ENCODE measurements around the gene RASL12.

The RASL12 gene, protein sequence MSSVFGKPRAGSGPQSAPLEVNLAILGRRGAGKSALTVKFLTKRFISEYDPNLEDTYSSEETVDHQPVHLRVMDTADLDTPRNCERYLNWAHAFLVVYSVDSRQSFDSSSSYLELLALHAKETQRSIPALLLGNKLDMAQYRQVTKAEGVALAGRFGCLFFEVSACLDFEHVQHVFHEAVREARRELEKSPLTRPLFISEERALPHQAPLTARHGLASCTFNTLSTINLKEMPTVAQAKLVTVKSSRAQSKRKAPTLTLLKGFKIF

DNA sequence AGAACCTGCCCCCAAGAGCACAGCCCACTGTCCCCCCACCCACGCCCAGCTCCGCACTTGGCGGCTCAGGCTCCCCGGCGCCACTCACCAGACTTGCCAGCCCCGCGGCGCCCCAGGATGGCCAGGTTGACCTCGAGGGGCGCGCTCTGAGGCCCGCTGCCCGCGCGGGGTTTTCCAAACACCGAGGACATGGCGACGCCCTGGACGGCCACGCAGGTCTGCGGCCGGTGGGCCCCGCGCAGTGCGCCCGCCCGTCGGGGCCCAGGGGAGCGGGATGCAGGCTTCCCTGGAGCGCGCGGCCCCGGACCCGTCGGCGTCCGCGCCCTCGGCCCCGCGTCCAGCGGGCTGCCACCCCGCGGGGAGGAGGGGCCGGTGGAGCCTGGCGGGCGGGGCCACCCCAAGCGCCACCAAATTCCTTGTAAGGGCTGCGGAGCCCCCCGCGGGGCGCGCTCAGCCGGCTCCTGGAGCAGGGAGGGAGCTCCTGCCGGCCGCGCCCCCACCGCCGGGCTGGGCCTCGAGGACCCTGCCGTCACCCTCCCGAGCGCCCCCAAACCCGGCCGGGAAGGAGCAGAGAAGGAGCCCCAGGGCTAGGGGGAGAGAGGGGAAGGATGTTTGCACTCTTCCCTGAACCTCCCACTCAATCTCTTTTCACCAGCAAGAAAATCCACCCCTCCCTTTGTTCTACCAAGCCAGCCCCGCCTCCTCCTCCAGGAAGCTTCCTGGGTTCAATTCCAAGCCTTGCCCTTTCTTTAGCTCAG lies at the start of gene RASL12:
Gene RASL12 (minus strand): TSS at position 347 of the 758 bp plus-strand sequence. CDS start 156 bp downstream, at position 191.
- POLR2A ChIA-PET = no interaction called here
- DNase-seq (ENCODE audit: extremely low spot score) = no peak
- TF ChIP-seq, protein P1, sequence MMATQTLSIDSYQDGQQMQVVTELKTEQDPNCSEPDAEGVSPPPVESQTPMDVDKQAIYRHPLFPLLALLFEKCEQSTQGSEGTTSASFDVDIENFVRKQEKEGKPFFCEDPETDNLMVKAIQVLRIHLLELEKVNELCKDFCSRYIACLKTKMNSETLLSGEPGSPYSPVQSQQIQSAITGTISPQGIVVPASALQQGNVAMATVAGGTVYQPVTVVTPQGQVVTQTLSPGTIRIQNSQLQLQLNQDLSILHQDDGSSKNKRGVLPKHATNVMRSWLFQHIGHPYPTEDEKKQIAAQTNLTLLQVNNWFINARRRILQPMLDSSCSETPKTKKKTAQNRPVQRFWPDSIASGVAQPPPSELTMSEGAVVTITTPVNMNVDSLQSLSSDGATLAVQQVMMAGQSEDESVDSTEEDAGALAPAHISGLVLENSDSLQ (IDR thresholded peaks at IDR 0.05) = no peak
- TF ChIP-seq LEF1 (IDR thresholded peaks at IDR 0.05; ENCODE audit: borderline replicate concordance) (no peak), ZNF384 (IDR thresholded peaks at IDR 0.05) (no peak), NFRKB (IDR thresholded peaks at IDR 0.05) (no peak), HDGF (IDR thresholded peaks at IDR 0.05; ENCODE audit: borderline replicate concordance) (no peak), FOXA1 (IDR thresholded peaks at IDR 0.05) (no peak), CTBP1 (IDR thresholded peaks at IDR 0.05; ENCODE audit: borderline replicate concordance) (no peak), FOXM1 (IDR thresholded peaks at IDR 0.05; ENCODE audit: borderline replicate concordance) (no peak), ELF4 (IDR thresholded peaks at IDR 0.05) (no peak), ARNT (IDR thresholded peaks at IDR 0.05) (no peak), SUZ12 (IDR thresholded peaks at IDR 0.05) (no peak), BHLHE40 (IDR thresholded peaks at IDR 0.05; ENCODE audit: borderline replicate concordance) (no peak), L3MBTL2 (conservative IDR thresholded peaks at IDR 0.05) (no peak), FOXK2 (IDR thresholded peaks at IDR 0.05) (no peak), SP1 (IDR thresholded peaks at IDR 0.05) (no peak), TARDBP (IDR thresholded peaks at IDR 0.05) (no peak)
- CTCF ChIA-PET = no interaction called here

GRCh38 chr15:65115542-65115941 lies 47.8 kb upstream of the RASL12 start:
- no peak for DNase-seq (ENCODE audit: extremely low spot score)
- ChIA-PET CTCF (interaction anchor here (2.3 kb wide), 1 partner anchor 14 kb away, joined by 10 read pairs; no protein-coding TSS in a partner anchor), POLR2A (no interaction called here)
- TF ChIP-seq FOXM1 (IDR thresholded peaks at IDR 0.05; ENCODE audit: borderline replicate concordance) = no peak
- TF ChIP-seq SUZ12 (IDR thresholded peaks at IDR 0.05) = no peak
- TF ChIP-seq, protein P1 (IDR thresholded peaks at IDR 0.05) = no peak
- TF ChIP-seq ARNT (IDR thresholded peaks at IDR 0.05) = no peak
- no peak for TF ChIP-seq HDGF (IDR thresholded peaks at IDR 0.05; ENCODE audit: borderline replicate concordance)
- no peak for TF ChIP-seq CTBP1 (IDR thresholded peaks at IDR 0.05; ENCODE audit: borderline replicate concordance)
- TF ChIP-seq FOXK2 (IDR thresholded peaks at IDR 0.05) = no peak
- TF ChIP-seq SP1 (IDR thresholded peaks at IDR 0.05) = no peak
- no peak for TF ChIP-seq ELF4 (IDR thresholded peaks at IDR 0.05)
- TF ChIP-seq NFRKB (IDR thresholded peaks at IDR 0.05) = no peak

- TF ChIP-seq CTBP1 (IDR thresholded peaks at IDR 0.05; ENCODE audit: borderline replicate concordance) = no peak
- no peak for TF ChIP-seq SP1 (IDR thresholded peaks at IDR 0.05)
- TF ChIP-seq HDGF (IDR thresholded peaks at IDR 0.05; ENCODE audit: borderline replicate concordance) = no peak
- no peak for TF ChIP-seq TARDBP (IDR thresholded peaks at IDR 0.05)
- TF ChIP-seq ELF4 (IDR thresholded peaks at IDR 0.05) = no peak
- TF ChIP-seq, protein P1 (IDR thresholded peaks at IDR 0.05) = no peak
- no peak for TF ChIP-seq ZNF384 (IDR thresholded peaks at IDR 0.05)
- no peak for TF ChIP-seq LEF1 (IDR thresholded peaks at IDR 0.05; ENCODE audit: borderline replicate concordance)
- no peak for TF ChIP-seq FOXK2 (IDR thresholded peaks at IDR 0.05)
- TF ChIP-seq NFRKB (IDR thresholded peaks at IDR 0.05) = no peak
- TF ChIP-seq FOXM1 (IDR thresholded peaks at IDR 0.05; ENCODE audit: borderline replicate concordance) = no peak
- no peak for TF ChIP-seq BHLHE40 (IDR thresholded peaks at IDR 0.05; ENCODE audit: borderline replicate concordance)
- no peak for TF ChIP-seq ARNT (IDR thresholded peaks at IDR 0.05)
- no peak for TF ChIP-seq SUZ12 (IDR thresholded peaks at IDR 0.05)
- no peak for TF ChIP-seq FOXA1 (IDR thresholded peaks at IDR 0.05)
- ChIA-PET POLR2A (no interaction called here), CTCF (interaction anchor here (2.3 kb wide), 1 partner anchor 13 kb away, joined by 10 read pairs; no protein-coding TSS in a partner anchor)
- DNase-seq (ENCODE audit: extremely low spot score) = no peak
Observed at GRCh38 chr15:65115086-65115485, 47.3 kb upstream of the RASL12 start, which contains the start of gene UBAP1L. UBAP1L (minus strand) TSS chr15:65115200; CDS start chr15:65106215, 8,985 bp downstream.

- ChIA-PET POLR2A (interaction anchor here (1.2 to 1.4 kb wide), 2 partner anchors 23 to 194 kb away, joined by 4 read pairs; partner anchors contain the start of genes PDCD7 and RNU5B-1), CTCF (interaction anchor here (0.7 to 0.8 kb wide), 2 partner anchors 9 to 383 kb away, joined by 4 to 5 read pairs; no protein-coding TSS in a partner anchor)
Observed at GRCh38 chr15:65110676-65111292, 43.0 kb upstream of the RASL12 start.

More at GRCh38 chr15:65110676-65111292, 43.0 kb upstream of the RASL12 start:
- TF ChIP-seq FOXA1 (IDR thresholded peaks at IDR 0.05) = no peak
- TF ChIP-seq ELF4 (IDR thresholded peaks at IDR 0.05) = no peak
- TF ChIP-seq SUZ12 (IDR thresholded peaks at IDR 0.05) = no peak
- no peak for TF ChIP-seq HDGF (IDR thresholded peaks at IDR 0.05; ENCODE audit: borderline replicate concordance)
- TF ChIP-seq LEF1 (IDR thresholded peaks at IDR 0.05; ENCODE audit: borderline replicate concordance) = no peak
- no peak for TF ChIP-seq TARDBP (IDR thresholded peaks at IDR 0.05)
- TF ChIP-seq SP1 (IDR thresholded peaks at IDR 0.05) = no peak
- TF ChIP-seq CTBP1 (IDR thresholded peaks at IDR 0.05; ENCODE audit: borderline replicate concordance) = no peak
- TF ChIP-seq NFRKB (IDR thresholded peaks at IDR 0.05) = no peak
- TF ChIP-seq BHLHE40 (IDR thresholded peaks at IDR 0.05; ENCODE audit: borderline replicate concordance) = no peak
- no peak for TF ChIP-seq ZNF384 (IDR thresholded peaks at IDR 0.05)
- no peak for TF ChIP-seq FOXK2 (IDR thresholded peaks at IDR 0.05)
- TF ChIP-seq, protein P1 (IDR thresholded peaks at IDR 0.05) = no peak
- no peak for TF ChIP-seq L3MBTL2 (conservative IDR thresholded peaks at IDR 0.05)
- TF ChIP-seq FOXM1 (IDR thresholded peaks at IDR 0.05; ENCODE audit: borderline replicate concordance) = no peak
- TF ChIP-seq ARNT (IDR thresholded peaks at IDR 0.05) = no peak
- DNase-seq (ENCODE audit: extremely low spot score) = no peak

All from HEK293T (cell line).